RWPE1 (cell line): Measurements from ENCODE around the gene TNNI2.

ENCODE experiments used
- CTCF ChIA-PET: fragments of 350-600 bp; sonication (Branson Sonifier 250); formaldehyde crosslinking; extraction: SDS; loops from one replicate; lab custom pipeline; 2021; lab: Yijun Ruan, JAX
- POLR2A ChIA-PET: fragments of 400-600 bp; formaldehyde crosslinking; extraction: SDS; loops from one replicate; lab custom pipeline; 2020; ENCODE audit warnings: antibody characterized with exemption; ENCODE audit not compliant: low non-redundant PET; lab: Yijun Ruan, JAX
- DNase-seq: peaks from one replicate; pipeline ENCODE4 v3.0.0; 2012; ENCODE audit warnings: low spot score
- H3K27ac ChIP-seq: fragments of 450-650 bp; 2 replicates; pipeline ENCODE4 v1.5.1; 2017
- CTCF ChIP-seq: fragments of 450-650 bp; conservative IDR thresholded peaks from 2 replicates; pipeline ENCODE4 v1.5.1; 2017; ENCODE audit warnings: low read depth, mild to moderate bottlenecking

TNNI2 gene

GRCh38 chr11:1820463-1821325 is 18.1 kb upstream of the TNNI2 start:
- H3K27ac ChIP-seq = peak overlapping the region; percentile 89
- CTCF ChIA-PET = interaction anchor here (1.2 to 1.4 kb wide), 3 partner anchors 11 to 127 kb away, joined by 3 to 7 read pairs (median 4); no protein-coding TSS in a partner anchor

GRCh38 chr11:1821562-1821961 is 17.2 kb upstream of the TNNI2 start:
- ChIA-PET CTCF (interaction anchor here (1.4 to 1.5 kb wide), 2 partner anchors 11 kb away, joined by 5 to 7 read pairs; no protein-coding TSS in a partner anchor), POLR2A (no interaction called here)
- no peak for TF ChIP-seq CTCF
- no peak for DNase-seq
- peak overlapping the region; percentile 89; the same call in 1 of the 2 replicates for H3K27ac ChIP-seq

More at GRCh38 chr11:1820463-1821325, 18.1 kb upstream of the TNNI2 start:
- no peak for TF ChIP-seq CTCF
- peak; percentile 77 for DNase-seq
- POLR2A ChIA-PET = no interaction called here

GRCh38 chr11:1822648-1823375 is 16.0 kb upstream of the TNNI2 start:
- no peak for DNase-seq
- H3K27ac ChIP-seq = peak overlapping the region; percentile 97
- POLR2A ChIA-PET = no interaction called here
- CTCF ChIA-PET = interaction anchor here (1.2 to 1.5 kb wide), 2 partner anchors 10 to 59 kb away, joined by 4 to 5 read pairs; no protein-coding TSS in a partner anchor
- TF ChIP-seq CTCF = no peak

- no peak for TF ChIP-seq CTCF
- H3K27ac ChIP-seq = peak overlapping the region; percentile 97
- ChIA-PET POLR2A (no interaction called here), CTCF (no interaction called here)
- DNase-seq = no peak
Observed at GRCh38 chr11:1823376-1824220, 15.2 kb upstream of the TNNI2 start.

- CTCF ChIA-PET = interaction anchor here (0.6 to 0.7 kb wide), 3 partner anchors 47 to 316 kb away, joined by 3 read pairs; no protein-coding TSS in a partner anchor
- no peak for DNase-seq
- POLR2A ChIA-PET = no interaction called here
- TF ChIP-seq CTCF = no peak
- H3K27ac ChIP-seq = peak overlapping the region; percentile 97
Observed at GRCh38 chr11:1824221-1825038, 14.4 kb upstream of the TNNI2 start.
